GM10248 (cell line): ENCODE results near the gene TP53TG3.
"Not testable (repeated sequence)": the region's sequence is repeated elsewhere in the genome, so short reads cannot be mapped to it uniquely, and the experiment has no call there.

Source experiments
- CTCF ChIA-PET: fragments of 300-600 bp; sonication (Branson Sonifier 250); formaldehyde crosslinking; extraction: SDS; loops from one replicate; lab custom pipeline; 2021; ENCODE audit warnings: antibody characterized with exemption; lab: Yijun Ruan, JAX
- POLR2A ChIA-PET: fragments of 350-650 bp; sonication (Branson Sonifier 250); formaldehyde crosslinking; extraction: SDS; loops from one replicate; lab custom pipeline; 2020; ENCODE audit warnings: antibody characterized with exemption; lab: Yijun Ruan, JAX
- DNase-seq: peaks from one replicate; pipeline ENCODE4 v3.0.0; 2012; ENCODE audit errors: extremely low spot score

TP53TG3 gene, protein sequence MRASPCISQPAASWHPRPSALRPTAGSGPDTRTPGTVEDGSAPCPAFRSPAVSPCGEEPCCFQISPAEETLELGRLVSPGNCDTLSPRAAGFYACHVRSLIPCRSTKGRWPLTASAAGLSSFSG

DNA sequence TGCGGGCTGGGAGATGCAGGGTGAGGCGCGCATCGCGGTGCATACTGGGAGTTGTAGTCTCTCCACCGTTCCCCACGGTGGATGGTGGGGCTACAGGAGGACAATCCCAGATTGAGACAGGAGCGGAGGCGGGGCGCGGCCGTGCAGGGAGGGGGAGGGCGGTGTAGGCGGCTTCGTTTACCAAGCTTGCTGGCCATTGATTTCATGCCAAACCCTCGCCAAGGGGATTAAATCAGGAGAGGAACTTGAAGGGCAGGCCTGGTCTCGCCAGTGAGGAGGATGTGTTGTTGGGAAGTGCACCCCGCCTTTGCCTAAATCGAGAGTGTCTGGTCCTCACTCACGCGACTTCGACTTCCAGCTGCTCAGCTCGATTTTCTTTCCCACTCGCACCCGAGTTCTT lies at the start of gene TP53TG3:
Gene TP53TG3 (minus strand): TSS at position 101 of the 400 bp plus-strand sequence. CDS start 68 bp downstream, at position 33.
- DNase-seq, CTCF ChIA-PET, POLR2A ChIA-PET: not testable (repeated sequence)

DNA sequence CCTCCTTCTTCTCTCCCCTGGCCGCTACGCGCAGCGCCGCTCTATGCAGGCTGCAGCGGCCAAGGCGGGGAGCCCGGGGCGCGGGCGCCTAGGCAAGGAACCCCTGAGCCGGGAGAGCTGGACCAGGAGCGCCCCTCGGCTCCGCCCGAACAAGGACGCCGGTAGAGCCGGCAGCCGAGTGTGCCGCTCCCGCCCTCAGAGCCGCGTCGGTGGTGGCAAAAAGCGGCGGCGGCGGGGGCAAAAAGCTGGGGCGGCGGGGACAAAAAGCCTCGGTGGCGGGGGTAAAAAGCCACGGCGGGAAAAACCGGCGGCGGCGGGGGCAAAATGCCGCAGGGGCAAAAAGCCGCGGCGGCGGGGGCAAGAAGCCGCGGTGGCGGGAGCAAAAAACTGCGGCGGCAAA lies 25.1 kb downstream of the TP53TG3 start:
- CTCF ChIA-PET, POLR2A ChIA-PET, DNase-seq: not testable (repeated sequence)

DNA sequence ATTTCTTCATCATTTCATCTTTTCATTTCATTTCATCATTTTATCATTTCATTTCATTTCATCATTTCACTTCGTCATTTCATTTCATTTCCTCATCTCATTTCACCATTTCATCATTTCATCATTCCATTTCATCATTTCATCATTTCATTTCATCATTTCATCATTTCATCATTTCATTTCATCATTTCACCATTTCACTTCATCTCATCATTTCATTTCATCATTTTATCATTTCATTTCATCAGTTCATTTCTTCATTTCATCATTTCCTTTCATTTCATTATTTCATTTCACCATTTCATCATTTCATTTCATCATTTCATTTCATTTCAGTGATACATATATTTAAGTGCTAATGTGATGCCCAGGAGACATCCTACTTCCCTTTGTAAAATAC lies 28.4 kb downstream of the TP53TG3 start:
- POLR2A ChIA-PET, DNase-seq, CTCF ChIA-PET: not testable (repeated sequence)

DNA sequence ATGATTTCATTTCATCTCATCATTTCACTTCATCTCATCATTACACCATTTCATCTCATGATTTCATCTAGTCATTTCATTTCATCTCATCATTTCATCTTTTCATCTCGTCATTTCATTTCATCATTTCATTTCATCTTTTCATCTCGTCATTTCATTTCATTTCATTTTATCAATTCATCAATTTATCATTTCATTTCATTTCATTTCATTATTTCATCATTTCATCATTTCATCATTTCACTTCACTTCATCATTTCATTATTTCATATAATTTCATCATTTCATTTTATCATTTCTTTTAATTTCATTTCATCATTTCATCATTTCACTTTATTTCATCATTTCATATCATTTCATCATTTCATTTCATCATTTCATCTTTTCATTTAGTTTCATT lies 29.2 kb downstream of the TP53TG3 start:
- CTCF ChIA-PET, DNase-seq, POLR2A ChIA-PET: not testable (repeated sequence)

DNA sequence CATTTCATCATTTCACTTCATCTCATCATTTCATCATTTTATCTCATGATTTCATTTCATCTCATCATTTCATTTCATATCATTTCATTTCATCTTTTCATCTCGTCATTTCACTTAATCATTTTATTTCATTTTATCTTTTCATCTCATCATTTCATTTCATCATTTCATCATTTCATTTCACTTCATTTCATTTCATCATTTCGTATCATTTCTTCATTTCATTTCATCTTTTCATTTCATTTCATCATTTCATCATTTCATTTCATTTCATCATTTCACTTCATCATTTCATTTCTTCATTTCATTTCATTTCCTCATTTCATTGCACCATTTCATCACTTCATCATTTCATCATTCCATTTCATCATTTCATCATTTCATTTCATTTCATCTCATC lies 29.8 kb downstream of the TP53TG3 start:
- POLR2A ChIA-PET, result not testable (repeated sequence)

DNA sequence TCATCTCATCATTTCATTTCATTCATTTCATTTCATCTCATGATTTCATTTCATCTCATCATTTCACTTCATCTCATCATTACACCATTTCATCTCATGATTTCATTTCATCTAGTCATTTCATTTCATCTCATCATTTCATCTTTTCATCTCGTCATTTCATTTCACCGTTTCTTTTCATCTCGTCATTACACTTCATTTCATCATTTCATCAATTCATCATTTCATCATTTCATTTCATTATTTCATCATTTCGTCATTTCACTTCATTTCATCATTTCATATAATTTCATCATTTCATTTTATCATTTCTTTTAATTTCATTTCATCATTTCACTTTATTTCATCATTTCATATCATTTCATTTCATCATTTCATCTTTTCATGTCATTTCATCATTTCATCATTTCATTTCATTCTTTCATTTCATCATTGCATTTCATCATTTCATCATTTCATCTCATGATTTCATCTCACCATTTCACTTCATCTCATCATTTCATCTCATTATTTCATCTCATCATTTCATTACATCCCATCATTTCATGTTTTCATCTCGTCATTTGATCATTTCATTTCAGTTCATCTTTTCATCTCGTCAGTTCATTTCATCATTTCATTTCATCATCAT lies 30.6 kb downstream of the TP53TG3 start:
- CTCF ChIA-PET, POLR2A ChIA-PET, DNase-seq: not testable (repeated sequence)

More for the DNA sequence above, 29.8 kb downstream of the TP53TG3 start:
- DNase-seq, CTCF ChIA-PET: not testable (repeated sequence)

DNA sequence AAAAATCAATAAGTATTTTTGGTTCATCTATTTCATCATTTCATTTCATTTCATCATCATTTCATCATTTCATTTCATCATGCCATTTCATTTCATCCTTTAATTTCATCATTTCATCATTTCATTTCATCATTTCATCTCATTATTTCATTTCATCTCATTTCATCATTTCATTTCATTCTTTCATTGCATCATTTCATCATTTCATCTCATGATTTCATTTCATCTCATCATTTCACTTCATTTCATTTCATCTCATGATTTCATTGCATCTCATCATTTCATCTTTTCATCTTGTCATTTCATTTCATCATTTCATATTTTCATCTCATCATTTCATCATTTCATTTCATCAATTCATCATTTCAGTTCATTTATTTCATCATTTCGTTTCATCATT lies 31.2 kb downstream of the TP53TG3 start:
- CTCF ChIA-PET, POLR2A ChIA-PET, DNase-seq: not testable (repeated sequence)

DNA sequence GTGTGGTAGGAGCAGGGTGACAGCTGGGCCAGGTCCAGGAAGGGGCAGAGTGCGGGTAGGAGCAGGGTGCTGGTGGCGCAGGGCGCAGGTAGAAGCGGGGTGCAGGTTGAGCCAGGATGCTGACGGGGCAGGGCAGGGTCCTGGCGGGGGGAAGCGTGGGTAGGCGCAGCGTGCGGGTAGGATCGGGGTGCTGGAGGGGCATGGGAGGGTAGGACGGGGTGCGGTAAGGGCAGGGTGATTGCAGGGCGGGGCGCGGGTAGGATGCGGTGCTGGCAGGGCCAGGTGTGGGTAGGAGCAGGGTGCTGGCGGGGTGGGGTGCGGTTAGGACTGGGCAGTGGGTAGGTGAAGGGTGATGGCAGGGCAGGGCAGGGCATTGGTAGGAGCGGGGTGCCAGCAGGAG lies 38.4 kb downstream of the TP53TG3 start:
- DNase-seq, POLR2A ChIA-PET, CTCF ChIA-PET: not testable (repeated sequence)

DNA sequence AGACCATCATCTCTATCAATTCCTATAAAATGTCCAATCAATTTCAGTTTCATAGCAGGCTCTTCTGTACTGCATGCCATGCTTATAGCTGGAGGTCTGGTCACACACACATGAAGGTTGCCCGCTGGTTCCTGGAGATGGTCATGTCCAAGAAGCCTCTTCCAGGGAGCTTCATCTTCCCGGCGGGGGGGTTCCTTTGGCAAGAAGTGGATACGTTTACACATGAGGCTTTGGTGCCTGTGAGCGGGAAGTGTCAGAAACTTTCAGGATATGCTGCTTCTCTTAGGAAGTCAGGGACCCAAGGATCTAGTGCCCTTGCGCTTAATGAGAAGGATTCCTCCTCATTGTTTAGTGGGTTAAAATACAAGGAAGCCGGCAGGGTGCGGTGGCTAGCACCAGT lies 43.9 kb downstream of the TP53TG3 start:
- POLR2A ChIA-PET, DNase-seq, CTCF ChIA-PET: not testable (repeated sequence)
